CD4-positive, CD25-positive, alpha-beta regulatory T cell (primary cell): ENCODE measurements around the gene RAB34. TPM values are rescaled to one million over a fixed set of nuclear protein-coding genes. Genes with fewer than 3 reads are reported as not detected.

Experiments
- ATAC-seq, 2 donors: fragments of 150-1000 bp; cut with Tn5 transposase; one replicate each; pipeline ENCODE4 v1.10.0; 2021; ENCODE audit warnings: low read depth in 2 of 2, moderate number of reproducible peaks in 2 of 2, moderate library complexity in 1 of 2
- DNase-seq, 3 donors: peaks; one replicate each; pipeline versions ENCODE4 v3.0.0 to v3.0.0-alpha.2; 2012 to 2022; ENCODE audit warnings: mixed read lengths in 1 of 3
- H3K27ac ChIP-seq: one replicate; pipeline ENCODE4 v1.7.0; 2013; ENCODE audit warnings: mild to moderate bottlenecking, low read length; ENCODE audit not compliant: insufficient read depth, poor library complexity, severe bottlenecking
- H3K27me3 ChIP-seq: one replicate; pipeline ENCODE4 v1.7.0; 2013; ENCODE audit warnings: low read length; ENCODE audit not compliant: control insufficient read depth, insufficient read depth
- H3K36me3 ChIP-seq: one replicate; pipeline ENCODE4 v1.7.0; 2013; ENCODE audit warnings: mild to moderate bottlenecking, low read length, moderate library complexity; ENCODE audit not compliant: control insufficient read depth, insufficient read depth
- H3K4me1 ChIP-seq: 2 replicates; pipeline ENCODE4 v1.7.0; 2013; ENCODE audit warnings: mild to moderate bottlenecking, low read length; ENCODE audit not compliant: insufficient read depth, control insufficient read depth, poor library complexity, severe bottlenecking
- H3K4me3 ChIP-seq: one replicate; pipeline ENCODE4 v1.7.0; 2013; ENCODE audit warnings: low read depth, mild to moderate bottlenecking, low read length, moderate library complexity
- H3K9me3 ChIP-seq, 2 experiments: 1 replicate in 1 of 2; 2 replicates in 1 of 2; pipeline ENCODE4 v1.7.0; 2013; ENCODE audit warnings: low read length in 2 of 2, mild to moderate bottlenecking in 1 of 2, moderate library complexity in 1 of 2; ENCODE audit not compliant: control insufficient read depth in 2 of 2
- H3K27ac Mint-ChIP-seq, 3 donors: one replicate each; pipeline ENCODE4 v1.8.0; 2020 to 2022; ENCODE audit warnings: mild to moderate bottlenecking in 3 of 3, mixed read lengths in 3 of 3, moderate library complexity in 2 of 3
- H3K27me3 Mint-ChIP-seq: one replicate; pipeline ENCODE4 v1.8.0; 2022; ENCODE audit warnings: mild to moderate bottlenecking, mixed read lengths
- H3K36me3 Mint-ChIP-seq: one replicate; pipeline ENCODE4 v1.8.0; 2020; ENCODE audit warnings: mixed read lengths
- H3K4me1 Mint-ChIP-seq, 4 donors: one replicate each; pipeline ENCODE4 v1.8.0; 2020 to 2022; ENCODE audit warnings: mixed read lengths in 4 of 4, mild to moderate bottlenecking in 1 of 4
- H3K4me3 Mint-ChIP-seq, 4 donors: one replicate each; pipeline ENCODE4 v1.8.0; 2020 to 2022; ENCODE audit warnings: mild to moderate bottlenecking in 4 of 4, mixed read lengths in 4 of 4, moderate library complexity in 3 of 4
- H3K9me3 Mint-ChIP-seq, 7 donors: one replicate each; pipeline ENCODE4 v1.8.0; 2020 to 2022; ENCODE audit warnings: mixed read lengths in 7 of 7, mild to moderate bottlenecking in 3 of 7, moderate library complexity in 2 of 7
- polyA plus RNA-seq, 4 donors: library from polyadenylated mRNA; unstranded; fragments of 300-500 nt; fragmentation: Illumina TruSeq; gene quantifications; one replicate each; pipeline ENCODE4 v1.2.3, GENCODE V29; 2021
- total RNA-seq: library from RNA; stranded (reverse); gene quantifications from one replicate; pipeline ENCODE4 v1.2.3, GENCODE V29; 2022

Gene RAB34
- total and polyA plus RNA-seq, 5 donors from 2014 or later: 4.0 to 11.5 (median 6.7) TPM

DNA sequence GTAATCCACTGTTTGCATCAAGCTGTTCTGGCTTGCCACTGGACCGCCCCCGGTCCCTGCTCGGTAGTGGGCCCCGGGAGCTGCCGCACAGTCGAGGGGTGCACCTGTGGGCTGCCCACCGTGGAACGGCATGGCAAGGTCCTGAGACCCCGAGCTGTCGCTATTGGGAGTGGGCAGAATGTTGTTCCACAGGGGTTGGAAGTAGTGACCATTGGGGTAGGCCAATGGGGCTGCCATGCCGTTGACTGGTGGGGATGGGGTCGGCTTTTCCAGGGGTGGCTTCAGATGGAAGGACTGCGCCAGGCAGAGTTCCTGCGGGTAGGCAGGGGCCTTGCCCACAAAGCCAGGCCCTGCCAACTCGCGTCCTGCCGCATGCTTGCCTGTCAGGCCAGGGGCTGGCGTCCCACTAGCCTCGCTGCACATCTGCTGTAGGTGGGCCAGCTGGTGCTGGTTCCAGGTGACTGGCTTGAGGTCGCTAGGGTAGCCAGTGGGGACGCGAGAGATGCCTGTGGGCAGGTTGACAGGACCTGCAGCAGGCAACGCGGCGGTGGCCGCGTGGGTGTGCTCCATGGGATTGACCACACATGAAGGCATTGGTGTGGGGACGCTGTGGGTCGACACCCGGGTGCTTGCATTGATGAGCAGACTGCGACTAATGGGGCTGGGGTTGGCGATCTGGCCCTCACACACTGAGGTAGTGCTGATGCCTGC lies 40.9 kb upstream of the RAB34 start:
- Histone ChIP-seq H3K4me3 (no peak overlapping the region), H3K9me3 (no peaks in the 10 kb centered on the region), H3K27me3 (no peaks in the 10 kb centered on the region), H3K4me1 (no peaks in the 10 kb centered on the region), H3K36me3 (peaks cover 40% of the 10 kb centered on the region), H3K27ac (no peak overlapping the region)
- DNase-seq (no peak), ATAC-seq (no peak)
- Mint-ChIP-seq H3K27me3 (no peaks in the 10 kb centered on the region), H3K9me3 (no peaks in the 10 kb centered on the region), H3K27ac (peak overlapping the region in 1 of 3 donors; percentile 62), H3K4me1 (peaks cover under 1 to 4% (median 3%) of the 10 kb centered on the region in 4 donors), H3K36me3 (peaks cover 15% of the 10 kb centered on the region), H3K4me3 (no peak overlapping the region)

DNA sequence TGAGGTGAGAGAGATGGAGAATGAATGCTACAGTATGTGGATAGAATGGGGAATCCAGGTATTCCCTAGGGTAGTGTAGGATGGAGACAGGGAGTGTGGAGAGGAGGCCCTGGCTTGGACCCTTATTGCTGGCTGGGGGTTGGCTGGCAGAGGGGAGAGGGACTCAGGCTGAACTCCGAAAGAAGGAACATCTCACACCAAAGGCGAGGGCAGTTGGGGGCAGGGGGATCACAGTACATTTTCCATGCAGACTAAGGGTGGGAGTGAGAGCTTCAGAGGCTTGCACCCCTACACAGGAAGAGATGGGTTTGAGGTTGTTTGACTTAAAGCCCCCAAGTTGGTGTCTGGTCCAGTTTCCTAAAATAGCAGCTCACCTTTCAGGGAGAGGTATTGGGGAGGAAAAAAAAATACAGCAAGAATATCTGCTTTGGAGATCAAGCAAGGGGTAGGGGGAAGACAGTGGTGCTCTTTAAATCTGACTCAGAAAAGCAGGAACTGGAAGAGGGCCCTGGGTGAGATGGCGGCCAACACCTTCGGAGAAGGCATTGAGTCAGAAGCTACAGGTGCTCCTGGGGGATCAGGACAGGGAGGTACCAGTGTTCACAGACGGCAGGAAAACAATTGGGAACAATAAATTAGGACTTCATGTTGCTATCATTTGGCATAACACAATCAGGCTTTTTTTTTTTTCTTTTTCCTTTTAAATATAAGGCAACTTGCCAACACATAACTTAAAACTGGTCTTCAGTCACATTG lies 38.6 kb upstream of the RAB34 start:
- ATAC-seq (no peak), DNase-seq (no peak)
- peaks cover 0 to 4% (median 1%) of the 10 kb centered on the region in 4 donors for H3K4me1 Mint-ChIP-seq
- Histone ChIP-seq H3K4me3 (no peak overlapping the region), H3K27ac (no peak overlapping the region), H3K9me3 (no peaks in the 10 kb centered on the region), H3K36me3 (peaks cover 38% of the 10 kb centered on the region), H3K27me3 (no peaks in the 10 kb centered on the region), H3K4me1 (no peaks in the 10 kb centered on the region)
- H3K36me3 Mint-ChIP-seq: peaks cover 15% of the 10 kb centered on the region
- no peaks in the 10 kb centered on the region for H3K9me3 Mint-ChIP-seq
- H3K27me3 Mint-ChIP-seq: no peaks in the 10 kb centered on the region
- peak overlapping the region in 2 of 3 donors; percentile 18 to 30 for H3K27ac Mint-ChIP-seq
- H3K4me3 Mint-ChIP-seq: no peak overlapping the region

DNA sequence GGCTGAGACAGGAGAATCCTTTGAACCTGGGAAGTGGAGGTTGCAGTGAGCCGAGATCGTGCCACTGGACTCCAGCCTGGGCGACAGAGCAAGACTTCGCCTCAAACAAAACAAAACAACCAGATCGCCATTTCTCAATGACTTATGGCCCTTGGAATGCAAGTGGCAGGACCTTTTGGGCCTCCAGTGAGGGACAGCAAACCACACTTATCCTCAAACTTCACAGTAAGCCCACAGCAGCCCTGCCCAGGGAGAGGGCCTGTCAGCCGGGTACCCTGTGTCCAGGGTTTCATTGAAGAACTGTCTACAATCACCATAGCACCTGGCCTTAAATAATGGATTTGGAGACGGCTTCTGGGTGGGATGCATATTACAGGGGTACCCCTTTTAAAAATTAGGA lies 37.8 kb upstream of the RAB34 start:
- H3K36me3 ChIP-seq: peaks cover 33% of the 10 kb centered on the region
- H3K36me3 Mint-ChIP-seq: peaks cover 15% of the 10 kb centered on the region
- H3K4me1 ChIP-seq: no peaks in the 10 kb centered on the region
- no peak overlapping the region for H3K27ac Mint-ChIP-seq
- H3K4me3 ChIP-seq: no peak overlapping the region
- no peak overlapping the region for H3K4me3 Mint-ChIP-seq
- no peaks in the 10 kb centered on the region for H3K9me3 Mint-ChIP-seq
- H3K9me3 ChIP-seq: no peaks in the 10 kb centered on the region
- no peak for DNase-seq
- no peak overlapping the region for H3K27ac ChIP-seq
- peaks cover 0 to 4% (median under 1%) of the 10 kb centered on the region in 4 donors for H3K4me1 Mint-ChIP-seq
- no peaks in the 10 kb centered on the region for H3K27me3 Mint-ChIP-seq
- no peak for ATAC-seq
- no peaks in the 10 kb centered on the region for H3K27me3 ChIP-seq

DNA sequence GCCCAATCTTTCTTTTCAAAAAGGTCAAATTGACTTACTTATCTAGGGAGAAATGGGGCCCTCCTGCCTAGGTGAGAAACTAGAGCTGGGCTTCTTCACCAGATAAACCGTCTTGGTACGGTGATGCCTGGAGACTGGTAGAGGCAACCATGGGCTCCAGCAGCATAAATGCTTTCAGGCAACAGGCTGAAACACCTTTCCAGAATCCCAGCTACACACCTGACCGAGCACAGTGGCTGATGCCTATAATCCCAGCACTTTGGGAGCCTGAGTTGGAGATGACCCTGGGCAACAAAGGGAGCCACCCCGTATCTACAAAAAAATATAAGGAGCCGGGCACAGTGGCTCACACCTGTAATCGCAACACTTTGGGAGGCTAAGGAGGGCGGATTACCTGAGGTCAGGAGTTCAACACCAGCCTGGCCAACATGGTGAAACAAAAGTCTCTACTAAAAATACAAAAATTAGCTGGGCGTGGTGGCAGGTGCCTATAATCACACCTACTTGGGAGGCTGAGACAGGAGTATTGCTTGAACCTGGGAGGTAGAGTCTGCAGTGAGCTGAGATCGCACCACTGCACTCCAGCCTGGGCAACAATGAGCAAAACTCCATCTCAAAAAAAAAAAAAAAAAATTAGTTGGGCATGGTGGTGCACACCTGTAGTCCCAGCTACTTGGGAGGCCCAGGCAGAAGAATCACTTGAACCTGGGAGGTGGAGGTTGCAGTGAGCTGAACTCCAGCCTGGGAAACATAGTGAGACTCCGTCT lies 34.1 kb upstream of the RAB34 start:
- Histone ChIP-seq H3K36me3 (peaks cover 15% of the 10 kb centered on the region), H3K27me3 (no peaks in the 10 kb centered on the region), H3K27ac (no peak overlapping the region), H3K4me1 (peaks cover 5% of the 10 kb centered on the region), H3K9me3 (no peaks in the 10 kb centered on the region), H3K4me3 (no peak overlapping the region)
- Mint-ChIP-seq H3K27me3 (no peaks in the 10 kb centered on the region), H3K36me3 (no peaks in the 10 kb centered on the region), H3K4me1 (peaks cover 0 to 20% (median 4%) of the 10 kb centered on the region in 4 donors), H3K27ac (no peak overlapping the region), H3K9me3 (no peaks in the 10 kb centered on the region), H3K4me3 (no peak overlapping the region)
- DNase-seq (no peak), ATAC-seq (no peak)

DNA sequence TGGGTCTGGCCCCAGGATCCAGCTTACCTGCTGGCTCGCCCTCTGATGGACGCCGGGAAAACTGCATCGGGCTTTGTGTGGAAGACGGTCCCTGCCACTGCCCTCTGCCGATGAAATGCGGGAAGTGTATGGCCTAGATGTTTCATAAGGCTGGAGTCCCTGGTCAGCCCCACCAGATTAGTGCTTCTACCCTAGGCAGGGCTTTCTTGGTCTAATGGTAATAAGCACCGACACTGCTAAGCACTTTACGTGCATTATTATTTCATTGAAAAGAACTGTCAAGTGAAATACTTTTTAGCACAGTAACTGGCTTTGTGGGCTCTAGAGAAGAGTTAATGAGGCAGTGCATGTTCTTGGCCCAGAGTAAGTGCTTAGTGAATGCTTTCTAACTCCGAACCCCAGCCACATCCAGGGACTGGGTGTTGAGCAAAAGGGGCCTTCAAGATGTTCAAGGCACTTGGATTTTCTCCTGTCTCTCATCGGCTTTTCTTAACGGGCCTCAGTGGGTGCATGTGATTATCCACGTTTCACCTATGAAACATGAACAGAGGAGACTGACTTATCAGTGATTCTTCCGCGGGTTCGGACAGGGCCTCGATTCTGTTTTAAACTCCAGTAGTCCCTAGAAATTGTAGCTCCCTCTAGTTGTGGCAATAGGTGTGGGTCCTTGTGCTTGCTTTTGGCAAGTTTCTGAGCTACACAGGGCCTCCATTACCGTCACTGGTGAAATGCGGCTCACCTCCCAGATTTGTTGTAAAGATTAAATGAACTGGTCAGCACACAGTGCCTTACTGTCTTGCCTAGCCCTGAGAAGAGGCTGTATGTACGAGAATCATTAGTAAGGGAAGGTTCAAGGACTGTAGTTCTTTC lies 32.7 kb upstream of the RAB34 start:
- Histone ChIP-seq H3K4me1 (peaks cover 17% of the 10 kb centered on the region), H3K36me3 (peaks cover 14% of the 10 kb centered on the region), H3K9me3 (no peaks in the 10 kb centered on the region), H3K27ac (peak overlapping the region; percentile 28), H3K4me3 (no peak overlapping the region), H3K27me3 (no peaks in the 10 kb centered on the region)
- Mint-ChIP-seq H3K36me3 (no peaks in the 10 kb centered on the region), H3K27ac (peak overlapping the region in 1 of 3 donors; percentile 52), H3K4me3 (peak overlapping the region in 2 of 4 donors; percentile 67 to 88), H3K4me1 (peaks cover 0 to 32% (median 4%) of the 10 kb centered on the region in 4 donors), H3K27me3 (no peaks in the 10 kb centered on the region), H3K9me3 (no peaks in the 10 kb centered on the region)
- peak; percentile 83 to 90 (median 85) for DNase-seq
- peak; percentile 90 to 92 for ATAC-seq

DNA sequence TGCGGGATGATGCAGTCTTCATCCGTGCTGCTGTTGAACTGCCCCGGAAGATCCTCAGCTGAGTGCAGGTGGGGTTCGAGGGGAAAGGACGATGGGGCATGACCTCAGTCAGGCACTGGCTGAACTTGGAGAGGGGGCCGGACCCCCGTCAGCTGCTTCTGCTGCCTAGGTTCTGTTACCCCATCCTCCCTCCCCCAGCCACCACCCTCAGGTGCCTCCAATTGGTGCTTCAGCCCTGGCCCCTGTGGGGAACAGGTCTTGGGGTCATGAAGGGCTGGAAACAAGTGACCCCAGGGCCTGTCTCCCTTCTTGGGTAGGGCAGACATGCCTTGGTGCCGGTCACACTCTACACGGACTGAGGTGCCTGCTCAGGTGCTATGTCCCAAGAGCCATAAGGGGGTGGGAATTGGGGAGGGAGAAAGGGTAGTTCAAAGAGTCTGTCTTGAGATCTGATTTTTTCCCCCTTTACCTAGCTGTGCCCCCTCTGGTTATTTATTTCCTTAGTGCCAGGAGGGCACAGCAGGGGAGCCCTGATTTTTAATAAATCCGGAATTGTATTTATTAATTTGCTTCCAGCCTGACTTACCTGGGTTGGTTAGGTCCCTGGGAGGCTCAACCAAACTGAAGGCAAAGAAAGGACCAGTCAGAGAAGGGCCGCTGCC lies 32.0 kb upstream of the RAB34 start:
- no peaks in the 10 kb centered on the region for H3K9me3 ChIP-seq
- peaks cover 14% of the 10 kb centered on the region for H3K36me3 ChIP-seq
- no peak overlapping the region for H3K4me3 ChIP-seq
- no peak for DNase-seq
- Mint-ChIP-seq H3K36me3 (no peaks in the 10 kb centered on the region), H3K4me3 (peak overlapping the region in 2 of 4 donors; percentile 67 to 88), H3K27me3 (no peaks in the 10 kb centered on the region), H3K9me3 (no peaks in the 10 kb centered on the region), H3K27ac (peak overlapping the region in 1 of 3 donors; percentile 52), H3K4me1 (peaks cover 0 to 36% (median 5%) of the 10 kb centered on the region in 4 donors)
- peak overlapping the region; percentile 28 for H3K27ac ChIP-seq
- H3K4me1 ChIP-seq: peaks cover 25% of the 10 kb centered on the region
- no peak for ATAC-seq
- H3K27me3 ChIP-seq: no peaks in the 10 kb centered on the region
